Loucy (cell line): ENCODE measurements around the gene APIP.

Experiments
- EZH2phosphoT487 ChIP-seq: fragments of 200-600 bp; IDR thresholded peaks from 2 replicates; pipeline ENCODE4 v1.6.1; 2018; ENCODE audit warnings: antibody characterized with exemption, mild to moderate bottlenecking, moderate library complexity, borderline replicate concordance
- TF ChIP-seq, protein P1 (sequence below): fragments of 200-600 bp; sonication (generic); conservative IDR thresholded peaks from 2 replicates; pipeline ENCODE4 v1.5.1; 2014; ENCODE audit warnings: mild to moderate bottlenecking, antibody characterized with exemption, low read length

- TF ChIP-seq, protein P1, sequence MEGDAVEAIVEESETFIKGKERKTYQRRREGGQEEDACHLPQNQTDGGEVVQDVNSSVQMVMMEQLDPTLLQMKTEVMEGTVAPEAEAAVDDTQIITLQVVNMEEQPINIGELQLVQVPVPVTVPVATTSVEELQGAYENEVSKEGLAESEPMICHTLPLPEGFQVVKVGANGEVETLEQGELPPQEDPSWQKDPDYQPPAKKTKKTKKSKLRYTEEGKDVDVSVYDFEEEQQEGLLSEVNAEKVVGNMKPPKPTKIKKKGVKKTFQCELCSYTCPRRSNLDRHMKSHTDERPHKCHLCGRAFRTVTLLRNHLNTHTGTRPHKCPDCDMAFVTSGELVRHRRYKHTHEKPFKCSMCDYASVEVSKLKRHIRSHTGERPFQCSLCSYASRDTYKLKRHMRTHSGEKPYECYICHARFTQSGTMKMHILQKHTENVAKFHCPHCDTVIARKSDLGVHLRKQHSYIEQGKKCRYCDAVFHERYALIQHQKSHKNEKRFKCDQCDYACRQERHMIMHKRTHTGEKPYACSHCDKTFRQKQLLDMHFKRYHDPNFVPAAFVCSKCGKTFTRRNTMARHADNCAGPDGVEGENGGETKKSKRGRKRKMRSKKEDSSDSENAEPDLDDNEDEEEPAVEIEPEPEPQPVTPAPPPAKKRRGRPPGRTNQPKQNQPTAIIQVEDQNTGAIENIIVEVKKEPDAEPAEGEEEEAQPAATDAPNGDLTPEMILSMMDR, result peak; percentile 70
- TF ChIP-seq EZH2phosphoT487, result no peak
Measured at GRCh38 chr11:34836958-34837856, 79.0 kb downstream of the APIP start.
